Right renal cortex interstitium (tissue), 3 donors: ENCODE data around the gene TMEM60. TPM values are rescaled to one million over a fixed set of nuclear protein-coding genes. Genes with fewer than 3 reads are reported as not detected.
A peak's percentile ranks its signal among the peaks of the same experiment; 100 is the strongest.
"Not testable (repeated sequence)": the region's sequence is repeated elsewhere in the genome, so short reads cannot be mapped to it uniquely, and the experiment has no call there.

ENCODE experiments used
- DNase-seq, 3 donors: peaks; one replicate each; pipeline ENCODE4 v3.0.0-alpha.2; 2013; ENCODE audit warnings: low read depth in 3 of 3, low spot score in 2 of 3
- polyA plus RNA-seq, 3 donors: library from polyadenylated mRNA; unstranded; fragments of 120-200 nt; gene quantifications; one replicate each; pipeline ENCODE4 v1.2.1, GENCODE V29; 2013; ENCODE audit not compliant: insufficient read length in 3 of 3

TMEM60 gene
- polyA plus RNA-seq, 3 donors = 31.6 to 32.5 (median 31.8) TPM

GRCh38 chr7:77812290-77812685 is 14.1 kb upstream of the TMEM60 start:
- no peak for DNase-seq

GRCh38 chr7:77811516-77812289 is 13.5 kb upstream of the TMEM60 start:
- no peak for DNase-seq

- DNase-seq = no peak
Observed at GRCh38 chr7:77808517-77808916, 10.3 kb upstream of the TMEM60 start.

GRCh38 chr7:77806425-77806824 is 8.2 kb upstream of the TMEM60 start:
- no peak for DNase-seq

GRCh38 chr7:77802557-77803405 is 4.5 kb upstream of the TMEM60 start:
- no peak for DNase-seq

GRCh38 chr7:77800730-77801129 is 2.5 kb upstream of the TMEM60 start:
- DNase-seq = no peak

GRCh38 chr7:77800158-77800557 is 1.9 kb upstream of the TMEM60 start:
- no peak for DNase-seq

GRCh38 chr7:77799078-77799964 is 1.1 kb upstream of the TMEM60 start:
- DNase-seq = peak; percentile 21 to 38 (median 37)

- no peak for DNase-seq
Observed at GRCh38 chr7:77797734-77798393, 370 bp downstream of the TMEM60 start.

GRCh38 chr7:77796960-77797359 is 1.3 kb downstream of the TMEM60 start:
- DNase-seq = no peak

GRCh38 chr7:77796109-77796508 is 2.1 kb downstream of the TMEM60 start:
- DNase-seq = no peak

GRCh38 chr7:77794000-77794399 is 4.2 kb downstream of the TMEM60 start:
- no peak for DNase-seq

GRCh38 chr7:77791956-77792355 is 6.3 kb downstream of the TMEM60 start:
- no peak for DNase-seq

- no peak for DNase-seq
Observed at GRCh38 chr7:77791336-77791735, 6.9 kb downstream of the TMEM60 start.

- DNase-seq = no peak
Observed at GRCh38 chr7:77788327-77788902, 9.8 kb downstream of the TMEM60 start.

- DNase-seq = no peak
Observed at GRCh38 chr7:77786741-77787140, 11.5 kb downstream of the TMEM60 start.

- DNase-seq = no peak
Observed at GRCh38 chr7:77786018-77786417, 12.2 kb downstream of the TMEM60 start.

GRCh38 chr7:77784426-77784825 is 13.8 kb downstream of the TMEM60 start:
- not testable (repeated sequence) for DNase-seq

GRCh38 chr7:77783545-77783944 is 14.7 kb downstream of the TMEM60 start:
- DNase-seq = no peak

- DNase-seq = no peak
Observed at GRCh38 chr7:77783111-77783510, 15.1 kb downstream of the TMEM60 start.
